Measurements from ENCODE around the gene ACSL1. TPM values are rescaled to one million over a fixed set of nuclear protein-coding genes. Genes with fewer than 3 reads are reported as not detected.
A peak's percentile ranks its signal among the peaks of the same experiment; 100 is the strongest.

The ACSL1 gene
- total RNA-seq, 2 experiments from 2014 or later, result 24.3 to 32.9 TPM

- intact Hi-C loops (cut with micrococcal nuclease; ENCODE audit: unreplicated experiment), result loop anchor here (5.0 to 10.0 kb wide), 4 partner anchors 346 to 577 kb away; partner anchors contain the start of genes ANKRD37, IRF2 and LRP2BP
- TF ChIP-seq CTCF (conservative IDR thresholded peaks at IDR 0.05; ENCODE audit: low read length), result no peak
- no peak for TF ChIP-seq EZH2phosphoT487 (IDR thresholded peaks at IDR 0.05; ENCODE audit: borderline replicate concordance, low read depth, low read length)
- peaks cover 78% of the 10 kb centered on the region for H3K4me1 ChIP-seq (ENCODE audit: insufficient read depth, low read length, poor library complexity, severe bottlenecking)
- H2AFZ ChIP-seq (ENCODE audit: low read length), result no peak overlapping the region; the same call in 1 of the 2 replicates
- CTCF ChIA-PET (ENCODE audit: unreplicated experiment), result interaction anchor here (1.0 kb wide), 1 partner anchor 73 kb away, joined by 3 read pairs; no protein-coding TSS in a partner anchor
- H3K9me3 ChIP-seq (ENCODE audit: low read length), result no peaks in the 10 kb centered on the region
- peak overlapping the region; percentile 84 for H3K27ac ChIP-seq (ENCODE audit: low read depth, low read length, poor library complexity, severe bottlenecking)
- H3K9me2 ChIP-seq (ENCODE audit: insufficient read depth, low read length), result no peaks in the 10 kb centered on the region
- peak overlapping the region; percentile 49 for H3K4me3 ChIP-seq (ENCODE audit: low read depth, low read length, poor library complexity, severe bottlenecking)
- POLR2A ChIA-PET, result interaction anchor here (0.6 to 1.0 kb wide), 2 partner anchors 755 to 794 kb away, joined by 3 read pairs; no protein-coding TSS in a partner anchor
- BruUV-seq (replicated peaks), result no TSS peak
- peak; percentile 75 for DNase-seq (ENCODE audit: low spot score)
- H3K4me2 ChIP-seq (ENCODE audit: low read length), result peak overlapping the region; percentile 81
- H3K79me2 ChIP-seq (ENCODE audit: insufficient read depth, low read depth, low read length), result peaks cover 93% of the 10 kb centered on the region
- H4K20me1 ChIP-seq (ENCODE audit: insufficient read depth, low read length), result peaks cover 27% of the 10 kb centered on the region; the same call in 1 of the 2 replicates
- H3K36me3 ChIP-seq (ENCODE audit: insufficient read depth, low read length), result peaks cover 8% of the 10 kb centered on the region; the same call in 1 of the 2 replicates
Measured at GRCh38 chr4:184818216-184818564, 7.6 kb downstream of the ACSL1 start.

DNA sequence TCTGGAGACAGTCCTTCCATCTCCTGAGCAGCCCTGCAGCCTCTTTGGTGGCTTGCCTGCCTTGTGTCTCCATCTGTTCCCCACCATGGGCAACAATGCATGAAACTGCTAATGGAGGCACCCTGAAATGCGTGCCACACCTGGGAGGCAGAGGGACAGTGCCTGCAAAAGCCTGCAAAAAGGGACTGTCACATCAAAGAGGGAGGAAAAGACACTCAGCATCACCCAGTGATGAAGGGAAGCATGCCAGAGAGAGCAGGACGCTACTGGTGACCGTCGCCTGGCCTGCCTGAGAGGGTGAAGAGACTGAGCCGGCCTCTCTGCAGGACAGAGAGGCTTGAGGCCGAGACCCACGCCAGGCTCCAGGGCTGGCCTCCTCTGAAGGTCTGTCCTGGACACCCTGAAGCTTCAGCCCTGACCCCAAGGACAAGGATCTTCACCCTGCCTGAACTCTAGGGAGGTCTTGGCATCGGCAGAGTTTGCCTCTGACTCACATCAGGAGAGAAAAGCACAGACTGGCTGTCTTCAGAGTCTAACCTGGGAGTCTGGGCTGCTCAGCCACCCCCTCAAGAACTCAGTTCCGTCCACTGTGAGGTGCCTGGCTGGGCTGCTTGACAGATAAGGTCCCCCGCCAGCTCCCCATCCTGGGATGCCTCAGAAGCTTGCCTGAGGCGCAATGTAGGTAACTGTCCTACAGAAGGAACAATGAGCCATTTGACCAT, 8.1 kb downstream of the ACSL1 start:
- H3K4me1 ChIP-seq (ENCODE audit: insufficient read depth, low read length, poor library complexity, severe bottlenecking), result peaks cover 75% of the 10 kb centered on the region
- H3K27ac ChIP-seq (ENCODE audit: low read depth, low read length, poor library complexity, severe bottlenecking), result peak overlapping the region; percentile 84
- peak overlapping the region; percentile 81 for H3K4me2 ChIP-seq (ENCODE audit: low read length)

More for the DNA sequence above, 8.1 kb downstream of the ACSL1 start:
- no peak for TF ChIP-seq CTCF (conservative IDR thresholded peaks at IDR 0.05; ENCODE audit: low read length)
- no peak for TF ChIP-seq EZH2phosphoT487 (IDR thresholded peaks at IDR 0.05; ENCODE audit: borderline replicate concordance, low read depth, low read length)
- peak; percentile 38 for DNase-seq (ENCODE audit: low spot score)
- no peak overlapping the region; the same call in 1 of the 2 replicates for H2AFZ ChIP-seq (ENCODE audit: low read length)
- peak overlapping the region; percentile 49 for H3K4me3 ChIP-seq (ENCODE audit: low read depth, low read length, poor library complexity, severe bottlenecking)
- peaks cover 93% of the 10 kb centered on the region for H3K79me2 ChIP-seq (ENCODE audit: insufficient read depth, low read depth, low read length)
- ChIA-PET CTCF (ENCODE audit: unreplicated experiment) (interaction anchor here (1.0 kb wide), 1 partner anchor 72 kb away, joined by 3 read pairs; no protein-coding TSS in a partner anchor), POLR2A (interaction anchor here (0.6 to 1.0 kb wide), 2 partner anchors 755 to 795 kb away, joined by 3 read pairs; no protein-coding TSS in a partner anchor)
- 0 out of 2 replicates have a peak, but pooled peaks cover 22% of the 10 kb centered on the region for H4K20me1 ChIP-seq (ENCODE audit: insufficient read depth, low read length)
- H3K36me3 ChIP-seq (ENCODE audit: insufficient read depth, low read length), result peaks cover 8% of the 10 kb centered on the region; the same call in 1 of the 2 replicates
- no TSS peak for BruUV-seq (replicated peaks)
- no peaks in the 10 kb centered on the region for H3K9me3 ChIP-seq (ENCODE audit: low read length)
- intact Hi-C loops (cut with micrococcal nuclease; ENCODE audit: unreplicated experiment), result loop anchor here (2.0 to 10.0 kb wide), 6 partner anchors 73 to 577 kb away; partner anchors contain the start of genes ANKRD37, CASP3, IRF2 and LRP2BP
- H3K9me2 ChIP-seq (ENCODE audit: insufficient read depth, low read length), result no peaks in the 10 kb centered on the region

All from OCI-LY7 (cell line).